Measurements from ENCODE around the gene C2CD5. TPM values are rescaled to one million over a fixed set of nuclear protein-coding genes. Genes with fewer than 3 reads are reported as not detected.
"Not testable (repeated sequence)": the region's sequence is repeated elsewhere in the genome, so short reads cannot be mapped to it uniquely, and the experiment has no call there.

The C2CD5 gene
- total RNA-seq, 1 donor from 2014 or later, result 17.3 TPM

DNA sequence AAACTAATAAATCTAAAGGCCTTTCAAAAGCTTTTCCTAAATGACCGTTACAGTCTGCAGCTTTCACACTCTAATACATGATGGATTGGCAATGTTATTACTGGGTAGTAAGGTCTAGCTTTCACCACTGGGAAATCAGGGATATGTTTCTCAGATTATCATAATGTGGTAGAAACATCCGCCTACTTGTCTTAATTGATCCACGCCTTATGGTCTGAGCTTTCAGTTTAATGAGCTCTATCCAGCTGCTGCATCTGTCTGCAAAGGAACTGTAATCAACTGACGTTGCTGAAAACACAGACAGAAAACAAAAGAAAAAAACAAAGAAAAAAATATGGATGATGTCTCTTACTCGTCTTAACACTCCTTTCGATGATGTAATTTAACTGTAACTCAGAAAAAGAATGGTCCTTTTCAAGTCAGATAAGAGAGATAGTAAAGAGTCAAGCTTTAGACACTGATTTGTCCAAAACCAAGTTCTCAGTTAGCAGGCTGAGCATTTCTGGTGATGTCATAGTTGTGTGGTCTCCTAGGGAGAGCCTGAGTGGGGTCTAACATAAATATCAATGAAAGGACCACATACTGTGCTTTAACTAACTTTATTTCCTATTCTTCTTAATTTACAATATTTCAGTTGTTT is 85.9 kb downstream of the C2CD5 start:
- H3K4me3 Mint-ChIP-seq (ENCODE audit: unreplicated experiment), result no peak overlapping the region
- H3K27ac Mint-ChIP-seq (ENCODE audit: unreplicated experiment), result no peak overlapping the region
- no peak for DNase-seq (ENCODE audit: low spot score)
- peaks cover 5% of the 10 kb centered on the region for H3K36me3 Mint-ChIP-seq (ENCODE audit: low read depth)
- H3K9me3 Mint-ChIP-seq (ENCODE audit: low read depth), result no peaks in the 10 kb centered on the region
- H3K27me3 Mint-ChIP-seq (ENCODE audit: low read depth), result no peaks in the 10 kb centered on the region
- peaks cover 3% of the 10 kb centered on the region for H3K4me1 Mint-ChIP-seq (ENCODE audit: low read depth)
- TF ChIP-seq, protein P1, sequence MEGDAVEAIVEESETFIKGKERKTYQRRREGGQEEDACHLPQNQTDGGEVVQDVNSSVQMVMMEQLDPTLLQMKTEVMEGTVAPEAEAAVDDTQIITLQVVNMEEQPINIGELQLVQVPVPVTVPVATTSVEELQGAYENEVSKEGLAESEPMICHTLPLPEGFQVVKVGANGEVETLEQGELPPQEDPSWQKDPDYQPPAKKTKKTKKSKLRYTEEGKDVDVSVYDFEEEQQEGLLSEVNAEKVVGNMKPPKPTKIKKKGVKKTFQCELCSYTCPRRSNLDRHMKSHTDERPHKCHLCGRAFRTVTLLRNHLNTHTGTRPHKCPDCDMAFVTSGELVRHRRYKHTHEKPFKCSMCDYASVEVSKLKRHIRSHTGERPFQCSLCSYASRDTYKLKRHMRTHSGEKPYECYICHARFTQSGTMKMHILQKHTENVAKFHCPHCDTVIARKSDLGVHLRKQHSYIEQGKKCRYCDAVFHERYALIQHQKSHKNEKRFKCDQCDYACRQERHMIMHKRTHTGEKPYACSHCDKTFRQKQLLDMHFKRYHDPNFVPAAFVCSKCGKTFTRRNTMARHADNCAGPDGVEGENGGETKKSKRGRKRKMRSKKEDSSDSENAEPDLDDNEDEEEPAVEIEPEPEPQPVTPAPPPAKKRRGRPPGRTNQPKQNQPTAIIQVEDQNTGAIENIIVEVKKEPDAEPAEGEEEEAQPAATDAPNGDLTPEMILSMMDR (IDR thresholded peaks at IDR 0.05), result no peak

DNA sequence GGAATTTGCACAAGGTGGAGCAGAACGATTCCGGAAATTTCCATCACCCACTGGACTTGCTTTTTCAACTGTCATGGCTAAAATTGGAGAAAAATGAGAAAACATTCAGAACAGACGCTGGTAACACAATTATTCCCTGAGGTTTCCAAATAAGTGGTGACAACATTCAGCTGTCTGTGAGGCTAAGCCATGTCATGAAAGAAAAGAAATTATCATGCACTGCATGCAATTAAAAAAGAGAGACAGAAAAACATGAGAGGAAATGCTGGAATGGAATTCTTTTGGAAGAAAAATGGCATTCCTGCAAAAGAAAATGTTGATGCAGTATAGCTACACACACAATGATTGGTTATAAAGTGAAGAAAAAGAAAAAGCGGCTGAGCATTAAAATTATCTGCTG is 87.3 kb downstream of the C2CD5 start:
- no peak for DNase-seq (ENCODE audit: low spot score)
- Mint-ChIP-seq H3K4me1 (ENCODE audit: low read depth) (peaks cover 3% of the 10 kb centered on the region), H3K36me3 (ENCODE audit: low read depth) (peaks cover 7% of the 10 kb centered on the region), H3K9me3 (ENCODE audit: low read depth) (no peaks in the 10 kb centered on the region), H3K27ac (ENCODE audit: unreplicated experiment) (no peak overlapping the region), H3K4me3 (ENCODE audit: unreplicated experiment) (no peak overlapping the region), H3K27me3 (ENCODE audit: low read depth) (no peaks in the 10 kb centered on the region)
- TF ChIP-seq, protein P1 (IDR thresholded peaks at IDR 0.05), result no peak

DNA sequence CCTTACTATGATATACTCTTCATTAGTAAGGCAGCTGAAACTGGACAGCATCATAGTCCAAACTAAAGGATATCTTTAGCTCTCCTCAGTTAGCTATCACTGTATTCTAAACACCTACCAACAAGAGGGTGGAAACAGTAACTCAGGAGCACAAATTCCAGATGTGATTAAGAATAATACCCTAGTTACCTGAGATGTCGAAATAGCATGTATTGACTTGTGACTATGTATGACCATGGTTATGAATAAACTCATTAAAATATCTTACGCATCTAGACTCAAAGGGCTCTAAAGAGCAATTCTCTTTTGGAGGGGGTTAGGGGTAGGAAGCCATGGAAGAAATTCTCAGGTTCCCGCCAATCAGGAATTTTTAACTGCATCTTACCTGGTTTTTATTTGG is 90.8 kb downstream of the C2CD5 start:
- Mint-ChIP-seq H3K9me3 (ENCODE audit: low read depth) (no peaks in the 10 kb centered on the region), H3K4me3 (ENCODE audit: unreplicated experiment) (no peak overlapping the region), H3K4me1 (ENCODE audit: low read depth) (peaks cover 3% of the 10 kb centered on the region), H3K27me3 (ENCODE audit: low read depth) (no peaks in the 10 kb centered on the region), H3K36me3 (ENCODE audit: low read depth) (peaks cover 11% of the 10 kb centered on the region), H3K27ac (ENCODE audit: unreplicated experiment) (no peak overlapping the region)
- TF ChIP-seq, protein P1 (IDR thresholded peaks at IDR 0.05), result no peak
- DNase-seq (ENCODE audit: low spot score), result no peak

GRCh38 chr12:22447223-22447622 is 97.1 kb downstream of the C2CD5 start:
- H3K36me3 Mint-ChIP-seq (ENCODE audit: low read depth), result peaks cover 5% of the 10 kb centered on the region
- H3K27me3 Mint-ChIP-seq (ENCODE audit: low read depth), result no peaks in the 10 kb centered on the region
- no peaks in the 10 kb centered on the region for H3K9me3 Mint-ChIP-seq (ENCODE audit: low read depth)
- H3K4me1 Mint-ChIP-seq (ENCODE audit: low read depth), result peaks cover 4% of the 10 kb centered on the region
- no peak for DNase-seq (ENCODE audit: low spot score)
- TF ChIP-seq, protein P1 (IDR thresholded peaks at IDR 0.05), result no peak
- H3K4me3 Mint-ChIP-seq (ENCODE audit: unreplicated experiment), result no peak overlapping the region
- no peak overlapping the region for H3K27ac Mint-ChIP-seq (ENCODE audit: unreplicated experiment)

GRCh38 chr12:22444317-22444665 is 100.1 kb downstream of the C2CD5 start:
- not testable (repeated sequence) for DNase-seq (ENCODE audit: low spot score); H3K9me3 Mint-ChIP-seq (ENCODE audit: low read depth); H3K27me3 Mint-ChIP-seq (ENCODE audit: low read depth); H3K4me3 Mint-ChIP-seq (ENCODE audit: unreplicated experiment); H3K27ac Mint-ChIP-seq (ENCODE audit: unreplicated experiment); H3K36me3 Mint-ChIP-seq (ENCODE audit: low read depth); H3K4me1 Mint-ChIP-seq (ENCODE audit: low read depth)

Measured in chondrocyte (in vitro differentiated cells).